ENCODE data around the gene CLECL1.

Gene CLECL1

DNA sequence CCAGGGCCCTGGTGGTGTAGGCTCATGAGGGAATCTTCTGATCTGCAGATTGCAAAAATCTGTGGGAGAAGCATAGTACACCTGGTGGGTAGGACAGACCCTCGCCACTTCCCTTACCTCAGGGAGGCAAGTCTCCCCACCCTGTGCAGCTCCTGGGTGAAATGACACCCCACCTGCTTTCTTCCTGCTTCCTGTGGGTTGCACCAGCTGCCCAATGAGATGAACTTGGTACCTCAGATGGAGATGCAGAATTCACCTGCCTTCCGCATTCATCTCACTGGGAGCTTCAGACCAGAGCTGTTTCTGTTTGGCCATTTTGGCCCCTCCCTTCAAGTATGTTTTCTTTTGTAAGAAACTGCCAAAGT lies 58.7 kb downstream of the CLECL1 start:
- no peaks in the 10 kb centered on the region for H3K4me1 ChIP-seq (ENCODE audit: control insufficient read depth, insufficient read depth, low read length)
- 98 to 99% methylated on average over 2 of the region's 2 CpGs for WGBS, 2 experiments
- H3K36me3 ChIP-seq (ENCODE audit: control insufficient read depth, insufficient read depth, low read length): no peaks in the 10 kb centered on the region
- no peak overlapping the region for H3K27ac ChIP-seq (ENCODE audit: insufficient read depth, low read depth, low read length, poor library complexity, severe bottlenecking)
- no peak overlapping the region for H3K4me3 ChIP-seq (ENCODE audit: insufficient read depth, low read depth, low read length)
- H3K9me3 ChIP-seq (ENCODE audit: control insufficient read depth, low read length): no peaks in the 10 kb centered on the region
- no peaks in the 10 kb centered on the region for H3K27me3 ChIP-seq (ENCODE audit: control insufficient read depth, insufficient read depth, low read length, poor library complexity, severe bottlenecking)

DNA sequence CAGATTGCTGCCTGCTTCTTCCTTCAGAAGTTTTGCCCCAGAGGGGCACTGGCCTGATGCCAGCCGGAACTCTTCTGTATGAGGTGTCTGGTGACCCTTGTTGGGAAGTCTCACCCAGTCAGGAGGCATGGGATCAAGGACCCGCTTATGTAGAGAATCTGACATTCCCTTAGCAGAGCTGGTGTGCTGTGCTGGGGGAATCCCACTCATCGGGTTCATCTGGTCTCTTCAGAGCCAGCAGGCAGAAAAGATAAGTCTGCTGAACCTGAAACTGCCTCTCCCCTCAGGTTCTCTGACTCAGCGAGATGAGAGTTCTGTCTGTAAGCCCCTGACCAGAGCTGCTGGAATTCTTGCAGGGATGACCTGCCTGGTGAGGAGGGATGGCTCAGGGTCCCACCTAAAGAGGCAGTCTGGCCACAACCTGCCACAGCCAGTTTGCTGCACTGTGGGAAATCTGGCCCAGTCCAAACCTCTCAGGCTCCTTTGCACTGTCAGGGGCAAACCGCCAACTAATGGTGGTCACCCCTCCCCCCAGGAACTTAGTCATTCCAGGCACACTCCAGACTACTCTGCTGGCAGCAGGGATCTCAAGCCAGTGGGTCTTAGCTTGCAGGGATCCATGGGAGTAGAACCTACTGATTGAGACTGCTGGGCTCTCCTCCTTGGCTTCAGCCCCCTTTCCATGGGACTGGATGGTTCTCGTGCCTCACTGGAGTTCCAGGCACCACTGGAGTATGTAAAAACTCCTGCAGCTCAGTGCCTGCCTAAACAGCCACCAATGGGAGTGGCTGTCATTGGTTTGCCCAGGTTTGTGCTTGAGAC lies 59.3 kb downstream of the CLECL1 start:
- H3K4me3 ChIP-seq (ENCODE audit: insufficient read depth, low read depth, low read length): no peak overlapping the region
- H3K27ac ChIP-seq (ENCODE audit: insufficient read depth, low read depth, low read length, poor library complexity, severe bottlenecking): no peak overlapping the region
- no peaks in the 10 kb centered on the region for H3K36me3 ChIP-seq (ENCODE audit: control insufficient read depth, insufficient read depth, low read length)
- no peaks in the 10 kb centered on the region for H3K4me1 ChIP-seq (ENCODE audit: control insufficient read depth, insufficient read depth, low read length)
- no peaks in the 10 kb centered on the region for H3K27me3 ChIP-seq (ENCODE audit: control insufficient read depth, insufficient read depth, low read length, poor library complexity, severe bottlenecking)
- WGBS, 2 experiments: 83 to 88% methylated on average over 6 of the region's 6 CpGs
- H3K9me3 ChIP-seq (ENCODE audit: control insufficient read depth, low read length): no peaks in the 10 kb centered on the region

All from ectodermal cell (in vitro differentiated cells).